Measurements from ENCODE around the gene LCE2A. TPM values are rescaled to one million over a fixed set of nuclear protein-coding genes. Genes with fewer than 3 reads are reported as not detected.

LCE2A gene
- total RNA-seq, 1 experiment from 2014 or later: not detected

DNA sequence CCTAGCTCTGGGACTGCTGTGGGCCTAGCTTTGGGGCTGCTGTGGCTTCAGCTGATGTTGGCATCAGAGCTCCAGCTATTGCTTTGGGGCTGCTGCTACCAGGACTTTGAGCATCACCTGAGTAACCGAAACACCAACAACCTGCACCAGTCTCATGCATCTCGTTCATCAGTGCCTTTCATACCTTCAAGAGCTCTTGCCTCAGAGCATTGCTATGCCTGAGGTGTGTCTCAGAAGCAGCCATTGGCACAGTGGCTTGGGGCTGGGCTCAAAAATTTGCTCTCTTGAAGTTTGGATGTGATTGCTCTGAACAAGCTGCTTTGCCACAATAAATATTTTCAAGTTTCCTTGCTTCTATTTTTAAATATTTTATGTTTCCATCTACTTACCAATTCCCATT lies 41.7 kb upstream of the LCE2A start:
- Histone ChIP-seq H3K18ac (ENCODE audit: insufficient read length, low read depth, low read length) (no peak overlapping the region), H2BK120ac (ENCODE audit: low read depth, low read length, poor library complexity, severe bottlenecking) (no peak overlapping the region), H3K23ac (ENCODE audit: insufficient read length, low read depth, low read length) (no peak overlapping the region), H4K5ac (ENCODE audit: insufficient read length, low read depth, low read length) (no peak overlapping the region), H4K20me1 (ENCODE audit: control insufficient read depth, insufficient read depth, insufficient read length) (no peaks in the 10 kb centered on the region), H2BK12ac (ENCODE audit: insufficient read length, low read depth, low read length) (no peak overlapping the region), H3K4ac (ENCODE audit: low read depth, low read length) (no peak overlapping the region), H3K4me1 (ENCODE audit: insufficient read depth, low read length) (no peaks in the 10 kb centered on the region), H3K79me2 (ENCODE audit: insufficient read depth, low read length) (no peaks in the 10 kb centered on the region), H2BK15ac (ENCODE audit: low read depth, low read length) (no peak overlapping the region), H3K56ac (ENCODE audit: insufficient read length, low read depth, low read length) (no peak overlapping the region), H3K23me2 (ENCODE audit: insufficient read length, low read depth, low read length, poor library complexity, severe bottlenecking) (no peaks in the 10 kb centered on the region), H2BK5ac (ENCODE audit: insufficient read length, low read length) (no peak overlapping the region), H3K9me3 (ENCODE audit: control insufficient read depth, low read depth, low read length) (peaks cover 83% of the 10 kb centered on the region), H2BK20ac (ENCODE audit: low read depth, low read length, poor library complexity, severe bottlenecking) (no peak overlapping the region), H2AFZ (ENCODE audit: low read length) (no peak overlapping the region), H4K91ac (ENCODE audit: insufficient read length, low read depth, low read length) (no peak overlapping the region), H3K27ac (ENCODE audit: insufficient read length, low read depth, low read length) (no peak overlapping the region), H3K27me3 (ENCODE audit: insufficient read depth, low read length) (no peaks in the 10 kb centered on the region), H3T11ph (ENCODE audit: low read length) (no peak overlapping the region), H3K4me2 (ENCODE audit: insufficient read depth, insufficient read length, low read length) (no peak overlapping the region), H4K8ac (replicated peaks; ENCODE audit: insufficient read length, low read depth, low read length) (no peak overlapping the region), H2AK5ac (ENCODE audit: insufficient read length, low read length) (no peak overlapping the region), H3K79me1 (ENCODE audit: insufficient read depth, low read depth, low read length, poor library complexity, severe bottlenecking) (no peaks in the 10 kb centered on the region), H3K9ac (ENCODE audit: extremely low read depth, insufficient read length, low read length) (no peak overlapping the region), H3K14ac (ENCODE audit: insufficient read depth, low read length) (no peak overlapping the region)
- DNase-seq: no peak
- peaks cover 0 to 23% (median 4%) of the 10 kb centered on the region in 3 experiments; a peak in 4 of 7 replicates for H3K36me3 Mint-ChIP-seq (ENCODE audit: insufficient read depth in 1 of 3, low read depth in 3 of 3)
- H3K27ac Mint-ChIP-seq: no peak overlapping the region
- peaks cover 90 to 94% of the 10 kb centered on the region in 2 experiments for H3K9me3 Mint-ChIP-seq
- no CpG with 5 or more reads among the region's 2 CpGs for WGBS (ENCODE audit: extremely low coverage, insufficient read length, low lambda C conversion rate)
- no peaks in the 10 kb centered on the region for H3K4me1 Mint-ChIP-seq
- TF ChIP-seq CTCF (conservative IDR thresholded peaks at IDR 0.05): no peak
- no peak overlapping the region for H3K4me3 Mint-ChIP-seq
- no peaks in the 10 kb centered on the region; the same call in 1 of the 2 replicates for H3K27me3 Mint-ChIP-seq (ENCODE audit: low read depth)

Measured in H9 (cell line).